SIG-M5 (cell line): ENCODE measurements around the gene LLGL1.

ENCODE experiments used
- DNase-seq: peaks from one replicate; lab custom pipeline; 2025; lab: John Stamatoyannopoulos, UW

Gene LLGL1

GRCh38 chr17:18230288-18231141, 5.1 kb downstream of the LLGL1 start:
- no peak for DNase-seq

- no peak for DNase-seq
Measured at GRCh38 chr17:18231164-18231563, 5.7 kb downstream of the LLGL1 start.

- DNase-seq = no peak
Measured at GRCh38 chr17:18233803-18234518, 8.5 kb downstream of the LLGL1 start.

GRCh38 chr17:18234853-18235380, 9.5 kb downstream of the LLGL1 start:
- no peak for DNase-seq

GRCh38 chr17:18235743-18236256, 10.4 kb downstream of the LLGL1 start:
- no peak for DNase-seq

- no peak for DNase-seq
Measured at GRCh38 chr17:18236494-18236893, 11.1 kb downstream of the LLGL1 start.

GRCh38 chr17:18237461-18237860, 12.0 kb downstream of the LLGL1 start:
- no peak for DNase-seq

- DNase-seq = no peak
Measured at GRCh38 chr17:18238299-18238698, 12.9 kb downstream of the LLGL1 start.

- no peak for DNase-seq
Measured at GRCh38 chr17:18240449-18240848, 15.0 kb downstream of the LLGL1 start.

- no peak for DNase-seq
Measured at GRCh38 chr17:18241229-18241871, 15.9 kb downstream of the LLGL1 start.

- no peak for DNase-seq
Measured at GRCh38 chr17:18245038-18245776, 19.8 kb downstream of the LLGL1 start.

- no peak for DNase-seq
Measured at GRCh38 chr17:18246109-18246725, 20.8 kb downstream of the LLGL1 start.

- no peak for DNase-seq
Measured at GRCh38 chr17:18246880-18247612, 21.6 kb downstream of the LLGL1 start.

- no peak for DNase-seq
Measured at GRCh38 chr17:18247613-18248001, 22.2 kb downstream of the LLGL1 start.

GRCh38 chr17:18248300-18248731, 22.9 kb downstream of the LLGL1 start:
- no peak for DNase-seq

GRCh38 chr17:18248811-18249210, 23.4 kb downstream of the LLGL1 start:
- DNase-seq = no peak

GRCh38 chr17:18250259-18250658, 24.8 kb downstream of the LLGL1 start:
- no peak for DNase-seq

GRCh38 chr17:18250708-18251107, 25.3 kb downstream of the LLGL1 start:
- DNase-seq = no peak

- DNase-seq = no peak
Measured at GRCh38 chr17:18251204-18251603, 25.8 kb downstream of the LLGL1 start.

- no peak for DNase-seq
Measured at GRCh38 chr17:18252160-18252559, 26.7 kb downstream of the LLGL1 start.
